Measurements from ENCODE around the gene GSPT1. TPM values are rescaled to one million over a fixed set of nuclear protein-coding genes. Genes with fewer than 3 reads are reported as not detected.
"Not testable (repeated sequence)": the region's sequence is repeated elsewhere in the genome, so short reads cannot be mapped to it uniquely, and the experiment has no call there.

GSPT1 gene
- polyA plus RNA-seq, 1 donor from 2014 or later: 31.3 TPM

DNA sequence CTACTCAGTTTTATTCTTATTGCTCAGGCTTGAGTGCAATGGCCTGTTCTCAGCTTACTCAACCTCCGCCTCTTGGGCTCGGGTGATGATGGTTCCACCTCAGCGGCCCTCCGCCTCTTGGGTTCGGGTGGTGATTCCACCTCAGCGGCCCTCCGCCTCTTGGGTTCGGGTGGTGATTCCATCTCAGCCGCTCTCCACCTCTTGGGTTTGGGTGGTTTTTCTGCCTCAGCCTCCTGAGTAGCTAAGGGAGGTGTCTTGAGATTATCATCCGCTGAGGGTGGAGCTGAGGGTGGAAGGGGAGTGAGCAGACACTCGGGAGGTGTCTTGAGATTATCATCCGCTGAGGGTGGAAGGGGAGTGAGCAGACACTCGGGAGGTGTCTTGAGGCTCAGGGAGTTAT is 11.6 kb upstream of the GSPT1 start:
- H3K79me2 ChIP-seq (replicated peaks; ENCODE audit: insufficient read depth, low read length); H3K36me3 ChIP-seq (ENCODE audit: insufficient read depth, low read length); H2AFZ ChIP-seq (ENCODE audit: low read depth, low read length); H3K9me2 ChIP-seq (ENCODE audit: insufficient read depth, low read length); H4K20me1 ChIP-seq (ENCODE audit: insufficient read depth); H3K4me3 ChIP-seq (ENCODE audit: low read length); H3K9ac ChIP-seq (ENCODE audit: low read length); H3K27ac ChIP-seq (ENCODE audit: low read length); H3K27me3 ChIP-seq (ENCODE audit: insufficient read depth, low read depth, low read length); H3F3A ChIP-seq (ENCODE audit: insufficient read depth, low read length, poor library complexity, severe bottlenecking); H3K4me2 ChIP-seq (ENCODE audit: low read length); H3K9me3 ChIP-seq (ENCODE audit: low read length): not testable (repeated sequence)

DNA sequence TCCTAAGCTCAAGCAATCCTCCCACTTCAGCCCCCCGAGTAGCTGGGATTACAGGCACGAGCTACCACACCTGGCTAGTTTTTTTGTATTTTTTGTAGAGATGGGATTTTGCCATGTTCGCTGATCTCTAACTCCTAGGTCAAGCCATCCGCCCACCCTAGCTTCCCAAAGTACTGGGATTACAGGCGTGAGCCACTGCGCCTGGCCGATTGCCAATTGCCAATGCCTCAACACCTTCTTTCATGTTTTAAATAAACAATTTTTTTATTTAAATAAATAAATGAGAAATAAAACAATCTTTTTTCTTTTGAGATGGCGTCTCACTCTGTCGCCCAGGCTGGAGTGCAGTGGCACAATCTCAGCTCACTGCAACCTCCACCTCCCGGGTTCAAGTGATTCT is 8.3 kb upstream of the GSPT1 start:
- not testable (repeated sequence) for H3K9me2 ChIP-seq (ENCODE audit: insufficient read depth, low read length); H3K4me3 ChIP-seq (ENCODE audit: low read length); H3K4me2 ChIP-seq (ENCODE audit: low read length); H3K9me3 ChIP-seq (ENCODE audit: low read length); H3K79me2 ChIP-seq (replicated peaks; ENCODE audit: insufficient read depth, low read length); H4K20me1 ChIP-seq (ENCODE audit: insufficient read depth); H3K36me3 ChIP-seq (ENCODE audit: insufficient read depth, low read length); H3K27ac ChIP-seq (ENCODE audit: low read length); H2AFZ ChIP-seq (ENCODE audit: low read depth, low read length); H3F3A ChIP-seq (ENCODE audit: insufficient read depth, low read length, poor library complexity, severe bottlenecking); H3K27me3 ChIP-seq (ENCODE audit: insufficient read depth, low read depth, low read length); H3K9ac ChIP-seq (ENCODE audit: low read length)

DNA sequence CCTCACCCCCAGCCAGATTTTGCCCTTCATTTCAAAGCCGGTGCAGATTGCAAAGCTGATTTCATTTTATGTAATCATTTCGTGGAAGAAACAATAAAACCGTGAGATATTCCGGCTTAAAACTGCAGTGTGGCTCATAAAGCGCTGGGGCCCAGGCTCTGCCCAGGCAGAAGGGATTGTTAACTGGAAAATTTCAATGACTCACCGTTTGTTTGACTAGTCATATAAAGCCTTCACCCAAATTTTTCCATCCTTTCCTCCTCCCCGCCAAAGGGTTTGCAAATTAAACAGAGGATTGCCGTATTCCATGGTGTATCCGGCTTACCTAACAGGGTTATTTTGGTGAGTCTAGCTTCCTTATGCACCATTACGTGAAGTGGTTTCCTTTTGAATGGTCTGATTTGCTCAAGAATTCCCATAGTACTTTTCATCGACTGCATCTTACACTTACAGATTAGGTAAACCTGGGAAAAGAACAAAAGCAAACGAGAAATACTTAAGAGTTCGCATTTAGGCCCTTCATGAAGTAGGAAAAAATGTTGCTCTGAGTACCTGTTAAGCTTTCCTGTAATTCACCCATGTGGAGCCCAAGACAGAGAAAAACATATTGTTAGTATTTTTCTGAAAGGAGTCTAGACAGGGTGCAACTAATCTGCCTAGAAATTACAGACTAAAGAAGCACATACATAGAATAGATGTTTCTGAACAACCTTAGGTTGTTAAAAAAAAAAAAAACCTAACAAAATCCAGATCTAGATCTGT is 949 bp upstream of the GSPT1 start:
- no peak for TF ChIP-seq MXI1 (conservative IDR thresholded peaks at IDR 0.05; ENCODE audit: poor library complexity, severe bottlenecking)
- no peak for TF ChIP-seq POLR2AphosphoS5 (IDR thresholded peaks at IDR 0.05)
- TF ChIP-seq, protein P1, sequence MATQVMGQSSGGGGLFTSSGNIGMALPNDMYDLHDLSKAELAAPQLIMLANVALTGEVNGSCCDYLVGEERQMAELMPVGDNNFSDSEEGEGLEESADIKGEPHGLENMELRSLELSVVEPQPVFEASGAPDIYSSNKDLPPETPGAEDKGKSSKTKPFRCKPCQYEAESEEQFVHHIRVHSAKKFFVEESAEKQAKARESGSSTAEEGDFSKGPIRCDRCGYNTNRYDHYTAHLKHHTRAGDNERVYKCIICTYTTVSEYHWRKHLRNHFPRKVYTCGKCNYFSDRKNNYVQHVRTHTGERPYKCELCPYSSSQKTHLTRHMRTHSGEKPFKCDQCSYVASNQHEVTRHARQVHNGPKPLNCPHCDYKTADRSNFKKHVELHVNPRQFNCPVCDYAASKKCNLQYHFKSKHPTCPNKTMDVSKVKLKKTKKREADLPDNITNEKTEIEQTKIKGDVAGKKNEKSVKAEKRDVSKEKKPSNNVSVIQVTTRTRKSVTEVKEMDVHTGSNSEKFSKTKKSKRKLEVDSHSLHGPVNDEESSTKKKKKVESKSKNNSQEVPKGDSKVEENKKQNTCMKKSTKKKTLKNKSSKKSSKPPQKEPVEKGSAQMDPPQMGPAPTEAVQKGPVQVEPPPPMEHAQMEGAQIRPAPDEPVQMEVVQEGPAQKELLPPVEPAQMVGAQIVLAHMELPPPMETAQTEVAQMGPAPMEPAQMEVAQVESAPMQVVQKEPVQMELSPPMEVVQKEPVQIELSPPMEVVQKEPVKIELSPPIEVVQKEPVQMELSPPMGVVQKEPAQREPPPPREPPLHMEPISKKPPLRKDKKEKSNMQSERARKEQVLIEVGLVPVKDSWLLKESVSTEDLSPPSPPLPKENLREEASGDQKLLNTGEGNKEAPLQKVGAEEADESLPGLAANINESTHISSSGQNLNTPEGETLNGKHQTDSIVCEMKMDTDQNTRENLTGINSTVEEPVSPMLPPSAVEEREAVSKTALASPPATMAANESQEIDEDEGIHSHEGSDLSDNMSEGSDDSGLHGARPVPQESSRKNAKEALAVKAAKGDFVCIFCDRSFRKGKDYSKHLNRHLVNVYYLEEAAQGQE (IDR thresholded peaks at IDR 0.05; ENCODE audit: borderline replicate concordance): no peak
- no peak for TF ChIP-seq EP300 (conservative IDR thresholded peaks at IDR 0.05; ENCODE audit: poor library complexity, severe bottlenecking)
- TF ChIP-seq TAF1 (IDR thresholded peaks at IDR 0.05; ENCODE audit: low read depth): no peak
- no peak for TF ChIP-seq EZH2 (IDR thresholded peaks at IDR 0.05; ENCODE audit: borderline replicate concordance, insufficient read depth, low read length, poor library complexity, severe bottlenecking)
- TF ChIP-seq SMC3 (conservative IDR thresholded peaks at IDR 0.05; ENCODE audit: poor library complexity): no peak
- TF ChIP-seq, protein P2, sequence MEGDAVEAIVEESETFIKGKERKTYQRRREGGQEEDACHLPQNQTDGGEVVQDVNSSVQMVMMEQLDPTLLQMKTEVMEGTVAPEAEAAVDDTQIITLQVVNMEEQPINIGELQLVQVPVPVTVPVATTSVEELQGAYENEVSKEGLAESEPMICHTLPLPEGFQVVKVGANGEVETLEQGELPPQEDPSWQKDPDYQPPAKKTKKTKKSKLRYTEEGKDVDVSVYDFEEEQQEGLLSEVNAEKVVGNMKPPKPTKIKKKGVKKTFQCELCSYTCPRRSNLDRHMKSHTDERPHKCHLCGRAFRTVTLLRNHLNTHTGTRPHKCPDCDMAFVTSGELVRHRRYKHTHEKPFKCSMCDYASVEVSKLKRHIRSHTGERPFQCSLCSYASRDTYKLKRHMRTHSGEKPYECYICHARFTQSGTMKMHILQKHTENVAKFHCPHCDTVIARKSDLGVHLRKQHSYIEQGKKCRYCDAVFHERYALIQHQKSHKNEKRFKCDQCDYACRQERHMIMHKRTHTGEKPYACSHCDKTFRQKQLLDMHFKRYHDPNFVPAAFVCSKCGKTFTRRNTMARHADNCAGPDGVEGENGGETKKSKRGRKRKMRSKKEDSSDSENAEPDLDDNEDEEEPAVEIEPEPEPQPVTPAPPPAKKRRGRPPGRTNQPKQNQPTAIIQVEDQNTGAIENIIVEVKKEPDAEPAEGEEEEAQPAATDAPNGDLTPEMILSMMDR (IDR thresholded peaks at IDR 0.05; ENCODE audit: poor library complexity, severe bottlenecking): no peak
- TF ChIP-seq RAD21 (conservative IDR thresholded peaks at IDR 0.05): no peak

More for the DNA sequence above, 949 bp upstream of the GSPT1 start:
- Histone ChIP-seq H3K27me3 (ENCODE audit: insufficient read depth, low read depth, low read length) (no peaks in the 10 kb centered on the region), H3K4me2 (ENCODE audit: low read length) (peak overlapping the region; percentile 49), H3K27ac (ENCODE audit: low read length) (peak overlapping the region; percentile 64), H3K4me3 (ENCODE audit: low read length) (peak overlapping the region; percentile 85), H3K9me3 (ENCODE audit: low read length) (no peaks in the 10 kb centered on the region), H2AFZ (ENCODE audit: low read depth, low read length) (peak overlapping the region; percentile 90), H3K36me3 (ENCODE audit: insufficient read depth, low read length) (no peaks in the 10 kb centered on the region), H3K9ac (ENCODE audit: low read length) (peak overlapping the region; percentile 64), H3K9me2 (ENCODE audit: insufficient read depth, low read length) (no peaks in the 10 kb centered on the region), H3F3A (ENCODE audit: insufficient read depth, low read length, poor library complexity, severe bottlenecking) (no peaks in the 10 kb centered on the region), H3K79me2 (replicated peaks; ENCODE audit: insufficient read depth, low read length) (peaks cover 32% of the 10 kb centered on the region), H4K20me1 (ENCODE audit: insufficient read depth) (no peaks in the 10 kb centered on the region)

Data from neural cell (in vitro differentiated cells).